Activated CD4-positive, alpha-beta T cell treated with anti-CD3 and anti-CD28 coated beads, Interleukin-2, amount 10 ng/mL, durations not matched to agents 24 days and 14 days (primary cell): Measurements from ENCODE around the gene KIF26B. TPM values are rescaled to one million over a fixed set of nuclear protein-coding genes. Genes with fewer than 3 reads are reported as not detected.

Experiments used
- DNase-seq: peaks from one replicate; pipeline ENCODE4 v3.0.0; 2022
- H3K27ac Mint-ChIP-seq: one replicate; pipeline ENCODE4 v1.8.0; 2022; ENCODE audit warnings: mild to moderate bottlenecking, mixed read lengths
- H3K27me3 Mint-ChIP-seq: one replicate; pipeline ENCODE4 v1.8.0; 2022; ENCODE audit warnings: mixed read lengths
- H3K36me3 Mint-ChIP-seq: one replicate; pipeline ENCODE4 v1.8.0; 2022; ENCODE audit warnings: low read depth, mild to moderate bottlenecking, mixed read lengths
- H3K4me1 Mint-ChIP-seq: one replicate; pipeline ENCODE4 v1.8.0; 2021; ENCODE audit warnings: mixed read lengths
- H3K4me3 Mint-ChIP-seq: one replicate; pipeline ENCODE4 v1.8.0; 2022; ENCODE audit warnings: mild to moderate bottlenecking, moderate library complexity, mixed read lengths
- H3K9me3 Mint-ChIP-seq: one replicate; pipeline ENCODE4 v1.8.0; 2021; ENCODE audit warnings: mixed read lengths
- intact Hi-C: fragments of 100-400 bp; cut with micrococcal nuclease; formaldehyde crosslinking; loops from one replicate; pipeline ENCODE4 v1.15.1; 2023
- total RNA-seq: library from RNA; stranded (reverse); gene quantifications from 2 replicates; pipeline ENCODE4 v1.2.3, GENCODE V29; 2022

KIF26B gene
- total RNA-seq, 1 donor from 2014 or later, result 0.07 TPM

DNA sequence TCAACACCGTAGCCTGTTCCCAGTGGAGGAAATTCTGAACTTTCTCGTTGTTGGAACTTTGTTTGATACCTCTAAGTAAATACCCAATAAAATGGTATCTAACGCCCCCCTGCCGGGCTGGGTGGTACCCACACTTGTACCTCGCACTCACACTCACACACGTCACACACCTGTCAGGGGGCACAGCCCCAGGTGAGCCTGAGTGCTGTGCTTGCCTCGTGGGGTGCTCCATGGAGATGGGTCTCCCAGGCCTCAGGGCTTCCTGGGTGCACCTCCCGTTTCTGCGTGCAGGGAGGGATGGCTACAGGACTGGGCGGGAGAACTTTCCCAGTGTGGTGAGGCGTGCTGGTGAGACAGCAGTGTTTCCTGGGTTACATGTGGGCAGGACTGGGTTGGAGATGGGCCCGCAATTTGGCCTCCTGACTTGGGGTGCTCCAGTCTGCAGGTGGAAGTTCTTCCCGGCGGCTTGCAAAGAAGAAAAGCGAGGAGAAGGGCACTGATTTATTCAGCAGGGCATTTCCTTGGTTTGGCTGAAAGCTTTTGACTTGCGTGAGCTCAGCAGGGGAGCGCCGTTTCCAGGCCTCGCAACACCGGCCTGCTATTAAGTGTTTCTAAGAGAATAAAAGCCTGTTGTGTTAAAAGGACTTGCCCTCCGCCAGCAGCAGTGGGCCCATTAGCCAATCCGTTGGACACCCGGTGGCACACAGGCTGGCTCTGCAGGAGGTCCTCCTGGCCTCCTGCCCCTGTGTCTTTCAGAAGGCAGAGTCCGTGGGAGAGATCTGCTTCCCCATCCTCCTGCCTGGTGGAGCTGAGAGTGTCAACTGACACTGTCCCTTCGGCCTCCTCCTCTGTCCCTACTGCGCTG is 79.7 kb downstream of the KIF26B start:
- Mint-ChIP-seq H3K4me3 (no peak overlapping the region), H3K9me3 (no peaks in the 10 kb centered on the region), H3K27me3 (no peaks in the 10 kb centered on the region), H3K27ac (no peak overlapping the region), H3K36me3 (no peaks in the 10 kb centered on the region), H3K4me1 (no peaks in the 10 kb centered on the region)
- no peak for DNase-seq
- intact Hi-C loops, result no loop called here

DNA sequence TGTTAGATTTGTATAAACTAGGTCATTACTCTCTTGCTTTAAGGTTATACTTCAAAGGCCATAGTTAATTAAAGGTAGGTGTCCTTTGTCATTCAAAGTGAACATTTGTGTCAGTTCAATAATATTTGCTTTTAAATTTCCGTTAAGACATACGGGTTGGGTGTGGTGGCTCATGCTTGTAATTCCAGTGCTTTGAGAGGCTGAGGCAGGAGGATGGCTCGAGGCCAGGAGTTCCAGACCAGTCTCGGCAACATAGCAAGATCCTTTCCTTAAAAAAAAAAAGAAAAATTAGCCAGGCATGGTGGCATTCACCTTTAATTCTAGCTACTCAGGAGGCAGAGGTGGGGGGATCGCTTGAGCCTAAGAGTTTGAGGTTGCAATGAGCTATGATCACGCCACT is 80.4 kb downstream of the KIF26B start:
- intact Hi-C loops, result no loop called here
- H3K27ac Mint-ChIP-seq, result no peak overlapping the region
- H3K27me3 Mint-ChIP-seq, result no peaks in the 10 kb centered on the region

DNA sequence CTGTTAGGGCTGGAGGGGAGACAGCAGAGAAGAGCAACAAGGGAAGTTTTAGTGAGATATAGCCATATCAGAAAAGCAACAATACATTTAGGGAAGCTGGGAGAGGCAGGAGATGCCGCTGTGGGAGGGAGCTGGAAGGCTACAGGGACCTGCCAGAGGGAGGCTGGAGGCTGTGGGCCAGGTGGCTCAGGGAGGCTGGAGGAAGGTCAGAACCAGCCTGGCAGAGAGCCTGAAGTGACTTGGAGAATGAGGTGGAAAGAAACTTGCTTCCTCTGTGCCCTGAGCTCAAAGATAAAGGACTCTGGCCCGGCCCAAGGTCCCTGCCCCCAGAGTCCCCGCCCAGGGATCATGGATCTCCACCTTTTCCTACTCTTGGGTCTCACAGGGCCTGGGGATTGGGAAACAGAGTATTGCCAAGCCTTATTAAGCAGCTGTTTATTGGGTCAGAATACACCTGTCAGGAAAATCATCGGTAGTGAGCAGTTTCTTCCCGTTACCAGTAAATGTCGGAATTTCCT is 85.9 kb downstream of the KIF26B start:
- DNase-seq, result no peak
- Mint-ChIP-seq H3K27me3 (no peaks in the 10 kb centered on the region), H3K4me3 (no peak overlapping the region), H3K4me1 (no peaks in the 10 kb centered on the region), H3K36me3 (no peaks in the 10 kb centered on the region), H3K27ac (no peak overlapping the region), H3K9me3 (no peaks in the 10 kb centered on the region)
- intact Hi-C loops, result no loop called here

More for the DNA sequence above, 80.4 kb downstream of the KIF26B start:
- Mint-ChIP-seq H3K36me3 (no peaks in the 10 kb centered on the region), H3K4me1 (no peaks in the 10 kb centered on the region), H3K9me3 (no peaks in the 10 kb centered on the region), H3K4me3 (no peak overlapping the region)
- no peak for DNase-seq

DNA sequence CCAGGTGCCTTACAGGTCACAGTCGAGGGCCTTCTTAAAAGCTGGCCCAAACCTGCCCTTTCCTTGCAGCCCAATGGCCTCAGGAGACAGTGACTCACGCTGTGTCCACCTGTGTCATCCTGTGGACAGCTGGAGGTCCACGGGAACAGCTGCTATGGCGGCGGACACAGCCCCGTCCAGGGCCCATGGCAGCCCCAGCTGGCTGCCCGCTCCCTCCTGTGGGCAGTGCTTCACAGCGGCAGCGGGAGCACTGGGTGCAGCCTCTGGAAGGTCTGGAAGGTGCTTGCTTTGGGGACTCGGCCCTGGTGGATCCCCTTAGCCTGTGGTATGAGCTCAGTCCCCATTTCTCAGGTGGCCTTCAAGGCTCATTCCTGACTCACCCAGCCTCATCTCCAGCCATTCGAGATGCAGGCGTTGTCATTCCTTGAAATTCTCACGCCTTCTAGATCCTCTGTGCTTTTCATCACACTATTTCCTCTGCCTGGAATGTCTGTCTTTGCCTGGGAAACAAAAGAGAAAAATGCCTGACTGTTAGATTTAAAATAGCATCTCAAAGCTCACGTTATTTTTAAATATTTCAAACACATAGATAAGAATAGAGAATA is 86.8 kb downstream of the KIF26B start:
- H3K36me3 Mint-ChIP-seq, result no peaks in the 10 kb centered on the region
- no peak for DNase-seq
- H3K9me3 Mint-ChIP-seq, result no peaks in the 10 kb centered on the region
- no peaks in the 10 kb centered on the region for H3K4me1 Mint-ChIP-seq
- no peak overlapping the region for H3K27ac Mint-ChIP-seq
- H3K27me3 Mint-ChIP-seq, result no peaks in the 10 kb centered on the region
- intact Hi-C loops, result no loop called here
- no peak overlapping the region for H3K4me3 Mint-ChIP-seq

DNA sequence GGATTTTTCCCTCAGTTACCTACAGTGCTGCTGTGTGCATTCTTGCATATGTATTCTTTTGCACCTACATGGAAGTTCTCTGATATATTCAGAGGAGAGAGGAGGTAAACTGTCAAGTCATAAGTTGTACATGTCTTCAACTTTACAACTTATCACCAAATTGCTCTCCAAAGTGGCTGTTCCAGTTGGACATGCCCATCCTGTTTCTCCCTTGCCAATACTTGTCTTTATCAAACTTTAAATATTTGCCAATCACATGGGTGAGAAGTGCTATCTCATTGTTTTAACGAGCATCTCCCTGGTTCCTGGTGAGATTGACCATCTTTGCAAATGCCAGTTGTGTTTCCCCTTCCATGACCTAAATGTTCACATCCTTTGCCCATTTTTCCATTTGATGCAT is 88.2 kb downstream of the KIF26B start:
- H3K27me3 Mint-ChIP-seq, result no peaks in the 10 kb centered on the region
- H3K36me3 Mint-ChIP-seq, result no peaks in the 10 kb centered on the region
- H3K27ac Mint-ChIP-seq, result no peak overlapping the region
- no peak for DNase-seq
- no peaks in the 10 kb centered on the region for H3K4me1 Mint-ChIP-seq
- no peak overlapping the region for H3K4me3 Mint-ChIP-seq
- H3K9me3 Mint-ChIP-seq, result no peaks in the 10 kb centered on the region
- intact Hi-C loops, result no loop called here

DNA sequence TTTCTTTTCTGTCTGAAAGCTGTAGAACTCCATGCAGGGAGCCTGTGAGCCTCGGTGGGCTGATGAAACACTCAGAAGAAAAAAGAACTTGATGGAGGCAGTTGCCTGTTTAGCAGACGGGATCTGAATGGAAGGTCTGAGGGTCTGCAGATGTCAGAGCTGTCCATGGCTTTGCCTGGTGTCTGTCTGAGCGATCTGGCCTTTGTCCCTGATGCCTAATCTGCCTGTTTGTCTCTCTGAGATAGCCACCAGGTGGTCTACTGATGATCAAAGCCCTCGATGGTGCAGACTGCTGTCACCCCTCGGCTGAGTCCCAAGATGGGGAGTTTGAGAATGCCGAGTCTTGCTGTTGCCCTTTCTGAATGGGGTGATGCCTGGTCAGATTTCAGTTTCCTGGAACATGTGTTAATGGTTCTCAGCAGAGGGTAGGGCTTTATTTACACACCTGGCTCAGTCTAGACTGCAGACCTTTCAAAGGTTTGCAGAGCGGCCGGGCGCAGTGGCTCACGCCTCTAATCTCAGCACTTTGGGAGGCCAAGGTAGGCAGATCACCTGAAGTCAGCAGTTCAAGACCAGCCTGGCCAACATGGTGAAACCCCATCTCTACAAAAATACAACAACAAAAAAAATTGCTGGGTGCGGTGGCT is 90.4 kb downstream of the KIF26B start:
- intact Hi-C loops, result no loop called here
- H3K27me3 Mint-ChIP-seq, result no peaks in the 10 kb centered on the region
- H3K9me3 Mint-ChIP-seq, result no peaks in the 10 kb centered on the region
- no peak overlapping the region for H3K4me3 Mint-ChIP-seq
- no peaks in the 10 kb centered on the region for H3K4me1 Mint-ChIP-seq
- H3K27ac Mint-ChIP-seq, result no peak overlapping the region
- DNase-seq, result no peak
- no peaks in the 10 kb centered on the region for H3K36me3 Mint-ChIP-seq

DNA sequence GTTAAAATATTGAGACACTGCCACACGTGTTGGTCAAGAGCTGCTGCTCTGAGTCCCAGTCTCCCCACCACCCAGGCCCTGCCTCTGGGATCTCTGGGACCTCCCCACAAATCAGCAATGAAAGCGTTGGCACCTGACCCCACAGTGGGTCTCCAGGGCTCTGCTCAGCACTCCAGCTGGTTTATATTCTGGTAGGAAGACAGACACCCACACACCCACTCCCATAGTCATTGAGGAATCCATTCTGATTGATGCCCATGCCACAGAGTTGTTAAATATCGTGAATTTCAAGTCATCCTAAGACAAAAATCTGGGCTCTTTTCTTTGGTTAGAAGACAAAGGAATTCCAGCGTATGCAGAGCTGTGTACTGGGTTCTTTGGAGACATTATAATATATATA is 91.6 kb downstream of the KIF26B start:
- no peak overlapping the region for H3K4me3 Mint-ChIP-seq
- no peaks in the 10 kb centered on the region for H3K36me3 Mint-ChIP-seq
- no peaks in the 10 kb centered on the region for H3K4me1 Mint-ChIP-seq
- no peaks in the 10 kb centered on the region for H3K27me3 Mint-ChIP-seq
- DNase-seq, result no peak
- no peak overlapping the region for H3K27ac Mint-ChIP-seq
- intact Hi-C loops, result no loop called here
- no peaks in the 10 kb centered on the region for H3K9me3 Mint-ChIP-seq

DNA sequence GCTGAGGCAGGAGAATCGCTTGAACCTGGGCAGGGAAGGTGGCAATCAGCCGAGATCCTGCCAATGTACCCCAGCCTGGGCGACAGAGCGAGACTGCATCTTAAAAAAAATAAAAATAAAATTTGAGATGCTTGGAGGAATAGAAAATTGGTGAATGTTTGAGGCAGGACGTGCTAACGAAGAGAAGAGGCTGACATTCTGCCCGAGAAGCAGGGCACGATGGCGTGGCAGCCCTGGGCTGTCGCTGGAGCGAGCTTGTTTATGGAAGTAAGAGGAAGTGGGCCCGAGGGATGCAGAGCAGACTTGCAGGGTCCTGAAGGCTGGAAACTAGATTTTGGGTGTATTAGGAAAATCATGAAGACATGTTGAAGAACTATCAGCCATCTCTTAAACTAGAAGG is 92.6 kb downstream of the KIF26B start:
- no peak overlapping the region for H3K4me3 Mint-ChIP-seq
- H3K4me1 Mint-ChIP-seq, result no peaks in the 10 kb centered on the region
- no peaks in the 10 kb centered on the region for H3K9me3 Mint-ChIP-seq
- H3K27ac Mint-ChIP-seq, result no peak overlapping the region
- intact Hi-C loops, result no loop called here
- H3K36me3 Mint-ChIP-seq, result no peaks in the 10 kb centered on the region
- H3K27me3 Mint-ChIP-seq, result no peaks in the 10 kb centered on the region
- no peak for DNase-seq

DNA sequence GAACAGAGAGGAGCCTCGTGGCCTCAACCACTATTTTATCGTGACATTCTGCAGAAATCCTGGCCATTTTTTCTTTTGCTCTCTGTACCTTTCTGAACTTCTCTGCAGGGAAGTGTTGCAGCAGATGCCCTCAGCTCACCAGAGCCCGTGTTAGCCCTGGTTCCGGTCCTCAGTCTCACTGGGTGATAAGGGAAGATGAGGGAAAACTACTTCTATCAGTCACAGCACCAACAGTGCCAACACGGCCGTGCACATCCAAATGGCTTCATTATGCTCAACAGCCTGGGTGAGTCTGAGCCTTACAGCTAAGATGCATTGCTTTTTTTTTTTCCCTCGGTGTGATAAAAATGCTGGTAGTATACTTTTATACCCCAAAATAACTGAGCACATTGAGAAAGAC is 93.0 kb downstream of the KIF26B start:
- Mint-ChIP-seq H3K27me3 (no peaks in the 10 kb centered on the region), H3K4me1 (no peaks in the 10 kb centered on the region), H3K36me3 (no peaks in the 10 kb centered on the region), H3K27ac (no peak overlapping the region), H3K9me3 (no peaks in the 10 kb centered on the region), H3K4me3 (no peak overlapping the region)
- intact Hi-C loops, result no loop called here
- no peak for DNase-seq

DNA sequence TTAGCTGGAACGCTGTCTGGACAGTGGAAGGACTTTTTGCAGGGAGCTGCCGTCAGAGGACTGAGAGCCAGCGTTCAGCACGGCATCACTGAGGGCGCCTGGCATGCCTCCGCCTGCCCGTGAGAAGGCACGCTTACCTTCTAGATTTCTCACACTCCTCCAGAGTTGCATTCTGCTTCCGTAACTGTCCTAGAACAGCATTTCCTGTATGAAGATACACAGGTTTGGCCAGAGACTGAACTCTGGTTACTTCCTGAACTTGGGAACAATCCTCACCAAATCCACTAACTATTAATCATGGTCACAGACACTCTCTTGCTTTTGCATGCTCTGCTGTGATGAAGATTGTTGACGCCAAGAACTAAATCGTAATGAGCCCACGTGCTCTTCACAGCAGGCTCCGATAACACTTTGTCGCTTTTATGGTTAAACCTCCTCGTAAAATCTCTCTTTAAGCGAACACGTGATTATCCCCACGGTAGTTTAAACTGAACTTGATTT is 93.5 kb downstream of the KIF26B start:
- Mint-ChIP-seq H3K27ac (no peak overlapping the region), H3K36me3 (no peaks in the 10 kb centered on the region), H3K9me3 (no peaks in the 10 kb centered on the region), H3K27me3 (no peaks in the 10 kb centered on the region), H3K4me1 (no peaks in the 10 kb centered on the region), H3K4me3 (no peak overlapping the region)
- intact Hi-C loops, result no loop called here
- DNase-seq, result no peak

DNA sequence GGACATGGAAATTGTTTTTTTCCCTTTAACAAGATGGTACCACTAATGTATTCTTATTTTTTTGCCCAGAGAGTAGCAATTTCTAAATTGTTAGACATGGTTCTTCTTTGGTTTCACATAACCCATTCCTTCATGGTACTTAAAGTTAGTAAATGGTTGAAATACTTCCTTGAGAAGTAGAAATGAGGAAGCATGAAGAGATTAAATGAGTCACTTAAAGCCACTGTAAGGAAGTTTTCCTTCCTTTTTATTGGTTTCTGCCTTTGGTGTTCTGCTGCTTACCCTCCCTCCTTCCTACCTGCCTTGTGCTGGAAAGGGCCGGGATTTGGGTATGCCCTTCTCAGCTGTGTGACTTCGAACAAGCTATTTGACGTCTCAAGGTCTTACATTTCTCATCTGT is 101.0 kb downstream of the KIF26B start:
- no peak overlapping the region for H3K4me3 Mint-ChIP-seq
- intact Hi-C loops, result no loop called here
- no peaks in the 10 kb centered on the region for H3K9me3 Mint-ChIP-seq
- H3K36me3 Mint-ChIP-seq, result no peaks in the 10 kb centered on the region
- no peaks in the 10 kb centered on the region for H3K27me3 Mint-ChIP-seq
- H3K4me1 Mint-ChIP-seq, result no peaks in the 10 kb centered on the region
- H3K27ac Mint-ChIP-seq, result no peak overlapping the region
- no peak for DNase-seq

DNA sequence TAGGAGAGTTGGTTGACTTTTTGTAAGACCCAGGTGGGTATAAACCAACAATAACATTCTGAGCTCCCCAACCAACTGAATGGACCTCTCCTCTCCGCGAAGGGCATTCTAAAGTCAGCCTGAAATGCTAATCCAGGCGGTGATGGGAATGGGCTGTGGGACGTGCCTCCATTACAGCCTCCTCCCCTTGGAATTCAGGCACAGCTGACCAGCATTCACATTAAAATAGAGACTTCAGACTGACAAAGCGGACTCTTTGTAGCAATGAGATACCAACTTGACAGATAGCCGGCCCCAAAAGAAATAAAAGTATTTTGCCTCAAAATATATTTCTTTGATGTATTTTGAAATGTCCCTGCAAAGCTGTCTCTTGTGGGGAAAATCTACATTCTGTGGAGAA is 101.7 kb downstream of the KIF26B start:
- intact Hi-C loops, result no loop called here
- Mint-ChIP-seq H3K36me3 (no peaks in the 10 kb centered on the region), H3K27me3 (no peaks in the 10 kb centered on the region), H3K9me3 (no peaks in the 10 kb centered on the region), H3K4me1 (no peaks in the 10 kb centered on the region), H3K27ac (no peak overlapping the region), H3K4me3 (no peak overlapping the region)
- DNase-seq, result no peak

DNA sequence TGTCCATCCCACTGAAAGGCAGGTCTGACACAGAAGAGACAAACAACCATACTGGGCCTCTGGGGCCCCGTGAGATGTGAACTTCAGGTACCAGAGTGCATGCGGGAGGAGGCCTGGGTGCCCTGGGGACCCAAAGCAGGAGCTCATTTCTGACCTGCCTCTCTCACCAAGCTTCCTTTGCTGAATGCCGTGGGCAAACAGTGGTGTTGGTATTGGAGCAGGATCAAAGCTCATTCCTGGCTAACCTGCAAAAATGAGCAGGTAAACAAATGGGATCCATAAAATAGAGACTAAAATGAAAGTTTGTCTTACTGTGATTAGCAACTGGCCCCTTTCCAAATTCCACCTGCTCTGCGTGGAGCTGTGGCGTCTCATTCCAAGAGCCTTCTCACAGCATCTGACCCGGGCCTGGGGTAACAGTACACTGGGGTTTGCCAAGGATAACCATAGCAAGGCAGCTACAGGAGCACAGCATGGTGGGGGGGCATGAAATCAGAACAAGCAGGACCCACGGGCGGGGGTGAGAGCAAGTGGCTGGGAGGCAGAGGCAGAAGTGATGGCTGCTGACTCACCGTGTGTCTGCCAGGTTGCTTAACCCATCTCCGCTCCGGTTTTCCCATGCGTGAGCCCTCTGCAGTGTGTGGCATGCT is 103.6 kb downstream of the KIF26B start:
- Mint-ChIP-seq H3K27me3 (no peaks in the 10 kb centered on the region), H3K4me3 (no peak overlapping the region), H3K4me1 (no peaks in the 10 kb centered on the region), H3K36me3 (no peaks in the 10 kb centered on the region), H3K9me3 (no peaks in the 10 kb centered on the region), H3K27ac (no peak overlapping the region)
- no peak for DNase-seq
- intact Hi-C loops, result no loop called here
